Measurements from ENCODE around the gene KLC1.

KLC1 gene

DNA sequence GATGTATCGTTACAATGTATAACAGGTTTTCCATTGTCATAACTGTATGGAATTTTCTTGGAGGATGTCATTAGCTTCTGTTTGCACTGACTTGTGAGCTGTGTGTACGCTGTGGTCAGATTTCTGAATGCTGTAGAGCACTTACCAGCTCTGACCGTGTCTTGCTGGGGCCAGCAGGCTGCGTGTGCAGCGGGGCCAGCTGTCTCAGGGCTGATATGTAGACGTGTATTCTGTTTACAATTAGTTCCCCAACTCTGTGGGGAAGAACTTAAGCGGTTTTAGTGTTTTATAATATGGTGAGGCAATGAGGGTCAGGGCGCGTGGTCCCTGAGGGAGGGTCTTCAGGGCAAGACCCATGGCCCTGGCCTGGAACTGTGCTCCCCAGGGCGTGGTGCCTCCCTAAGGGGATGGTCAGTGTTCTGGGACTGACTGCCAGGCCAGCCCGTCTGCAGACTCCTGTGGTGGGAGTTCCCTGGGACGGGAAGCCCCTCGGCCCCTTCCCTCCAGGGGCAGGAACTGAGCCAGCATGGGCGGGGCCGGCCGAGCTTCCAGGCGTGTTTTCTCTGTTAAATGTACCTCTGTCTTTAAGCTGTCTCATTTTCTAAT, 67.6 kb downstream of the KLC1 start:
- H3K4me1 Mint-ChIP-seq = peaks cover 8% of the 10 kb centered on the region
- H3K4me3 Mint-ChIP-seq = no peak overlapping the region
- peak overlapping the region; percentile 33 for H3K27ac Mint-ChIP-seq
- H3K36me3 Mint-ChIP-seq = peaks cover 13% of the 10 kb centered on the region
- DNase-seq = no peak
- CTCF ChIA-PET = no interaction called here
- H3K9me3 Mint-ChIP-seq = no peaks in the 10 kb centered on the region
- H3K27me3 Mint-ChIP-seq = no peaks in the 10 kb centered on the region

DNA sequence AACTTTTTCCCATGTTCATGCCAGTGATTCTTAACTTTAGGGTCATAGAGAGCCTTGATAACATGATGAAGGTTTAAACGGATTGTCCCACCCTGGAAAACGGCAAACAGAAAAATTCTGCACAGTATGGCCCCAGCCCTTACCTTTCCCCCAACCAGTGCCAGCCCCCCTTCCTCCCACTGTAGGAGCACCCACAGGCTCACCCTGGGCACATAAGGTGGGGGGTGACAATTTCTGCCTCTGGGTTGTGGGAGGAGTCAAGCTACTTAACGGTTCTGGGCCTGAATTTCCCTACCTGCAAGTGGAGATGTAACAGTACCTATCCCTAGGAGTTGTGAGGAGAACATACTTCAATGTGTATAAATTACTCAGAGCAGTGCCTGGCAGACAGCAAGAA, 68.2 kb downstream of the KLC1 start:
- H3K4me3 Mint-ChIP-seq = no peak overlapping the region
- no peaks in the 10 kb centered on the region for H3K27me3 Mint-ChIP-seq
- DNase-seq = no peak
- H3K27ac Mint-ChIP-seq = peak overlapping the region; percentile 33
- CTCF ChIA-PET = no interaction called here
- H3K9me3 Mint-ChIP-seq = no peaks in the 10 kb centered on the region
- peaks cover 8% of the 10 kb centered on the region for H3K4me1 Mint-ChIP-seq
- peaks cover 16% of the 10 kb centered on the region for H3K36me3 Mint-ChIP-seq

DNA sequence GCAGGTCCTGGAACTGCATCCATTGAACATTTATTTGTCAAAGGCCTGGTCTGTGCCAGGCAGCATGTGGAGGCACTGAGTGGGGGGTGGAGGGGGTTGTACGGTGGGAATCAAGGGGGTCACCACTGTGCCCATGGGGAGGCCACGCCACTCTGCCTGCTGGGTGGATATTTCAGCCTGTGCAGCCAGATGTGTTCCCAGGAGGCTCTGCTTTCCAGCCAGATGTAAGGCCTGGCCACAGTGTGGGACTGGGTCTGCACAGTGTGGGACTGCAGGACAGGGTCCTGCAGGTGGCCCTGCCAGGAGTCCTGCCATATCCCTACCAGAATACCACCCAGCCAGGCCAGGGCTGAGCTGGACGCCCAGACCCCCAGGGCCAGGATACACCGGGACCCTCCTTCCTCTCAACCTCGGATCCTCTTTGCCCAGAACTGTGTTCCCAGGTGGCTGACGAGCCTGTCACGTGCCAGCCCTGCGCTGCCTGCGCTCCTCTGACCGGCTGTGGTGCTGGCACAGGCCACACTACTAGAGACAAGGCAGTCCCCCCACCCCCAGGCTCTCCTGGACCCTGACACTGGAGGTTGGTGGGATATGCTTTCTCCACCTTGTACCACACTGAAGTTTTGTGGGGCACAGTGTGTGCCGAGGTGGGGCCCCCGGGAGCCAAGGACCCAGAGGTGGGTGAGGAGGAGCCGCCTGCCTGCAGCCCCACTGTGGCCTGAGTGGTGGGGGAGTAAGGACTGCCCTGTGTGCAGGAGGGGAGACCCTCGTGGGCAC, 68.8 kb downstream of the KLC1 start:
- no peak overlapping the region for H3K4me3 Mint-ChIP-seq
- no peaks in the 10 kb centered on the region for H3K9me3 Mint-ChIP-seq
- H3K27ac Mint-ChIP-seq = no peak overlapping the region
- no peaks in the 10 kb centered on the region for H3K27me3 Mint-ChIP-seq
- peaks cover 18% of the 10 kb centered on the region for H3K36me3 Mint-ChIP-seq
- CTCF ChIA-PET = interaction anchor here (0.6 kb wide), 1 partner anchor 123 kb away, joined by 3 read pairs; no protein-coding TSS in a partner anchor
- peaks cover 8% of the 10 kb centered on the region for H3K4me1 Mint-ChIP-seq
- no peak for DNase-seq

DNA sequence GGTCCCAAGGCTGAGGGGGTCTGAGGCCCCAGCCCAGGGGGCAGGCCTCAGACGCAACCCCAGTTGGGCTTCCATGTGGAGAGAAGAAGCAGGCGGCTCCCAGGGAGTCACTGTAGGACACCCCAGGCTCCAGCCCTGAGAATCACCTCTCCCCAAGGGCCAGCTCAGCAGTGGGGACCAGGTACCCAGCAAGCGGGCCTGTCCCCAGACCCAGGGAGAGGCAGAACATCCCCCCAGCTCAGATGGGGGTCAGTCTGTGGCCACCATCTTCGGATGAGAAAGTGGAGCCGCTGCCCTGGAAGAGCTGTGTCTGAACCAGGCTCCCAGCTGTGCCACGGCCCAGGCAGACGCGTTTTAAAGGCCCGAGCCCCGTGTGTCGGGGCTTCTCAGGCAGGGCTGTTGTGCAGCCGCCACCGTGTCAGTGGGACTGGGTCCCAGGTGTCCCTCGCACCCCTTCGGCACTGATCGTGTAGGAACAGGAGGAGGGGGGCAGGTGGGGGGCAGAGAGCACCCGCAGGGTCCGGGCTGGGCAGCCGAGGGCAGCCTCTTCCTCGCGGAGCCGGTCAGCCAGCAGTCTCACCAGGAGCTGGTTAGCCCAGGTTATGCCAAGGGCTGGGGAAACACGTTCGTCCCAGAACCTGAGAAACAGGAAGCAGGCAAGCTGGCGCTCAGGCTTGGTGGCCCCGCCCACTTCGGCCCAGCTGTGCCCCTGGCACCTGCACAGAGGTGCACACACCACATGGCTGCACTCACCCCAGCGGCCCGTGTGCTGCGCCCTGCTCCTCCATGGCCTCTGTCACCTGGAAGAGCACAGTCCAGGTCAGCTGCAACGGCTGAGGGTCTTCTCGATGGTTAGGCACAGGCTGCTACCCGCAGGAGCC, 69.6 kb downstream of the KLC1 start:
- CTCF ChIA-PET = interaction anchor here (0.6 kb wide), 1 partner anchor 124 kb away, joined by 3 read pairs; no protein-coding TSS in a partner anchor
- Mint-ChIP-seq H3K27ac (no peak overlapping the region), H3K4me3 (no peak overlapping the region)

DNA sequence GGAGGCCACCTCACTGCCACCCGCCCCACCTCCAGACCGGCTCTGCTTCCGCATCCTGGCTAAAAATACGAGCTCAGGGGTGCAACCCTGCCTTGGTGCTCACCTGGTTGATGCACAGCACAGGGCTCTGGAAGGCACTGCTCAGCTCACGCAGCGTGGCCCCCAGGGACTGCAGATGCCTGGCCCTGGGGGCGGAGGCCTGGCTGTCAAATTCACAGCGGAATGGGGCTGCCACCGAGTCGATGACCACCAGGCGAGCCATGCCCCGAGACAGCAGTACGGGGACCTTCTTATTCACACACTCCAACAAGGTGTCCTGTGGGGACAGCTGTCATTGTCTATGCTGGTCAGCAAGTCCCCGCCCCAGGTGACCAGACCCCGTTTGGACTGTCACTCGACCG, 70.2 kb downstream of the KLC1 start:
- CTCF ChIA-PET = no interaction called here
- Mint-ChIP-seq H3K27me3 (no peaks in the 10 kb centered on the region), H3K4me1 (peaks cover 8% of the 10 kb centered on the region), H3K36me3 (peaks cover 22% of the 10 kb centered on the region), H3K4me3 (no peak overlapping the region), H3K9me3 (no peaks in the 10 kb centered on the region), H3K27ac (no peak overlapping the region)
- DNase-seq = no peak

More for the DNA sequence above, 69.6 kb downstream of the KLC1 start:
- Mint-ChIP-seq H3K27me3 (no peaks in the 10 kb centered on the region), H3K4me1 (peaks cover 8% of the 10 kb centered on the region), H3K36me3 (peaks cover 23% of the 10 kb centered on the region), H3K9me3 (no peaks in the 10 kb centered on the region)
- DNase-seq = no peak

DNA sequence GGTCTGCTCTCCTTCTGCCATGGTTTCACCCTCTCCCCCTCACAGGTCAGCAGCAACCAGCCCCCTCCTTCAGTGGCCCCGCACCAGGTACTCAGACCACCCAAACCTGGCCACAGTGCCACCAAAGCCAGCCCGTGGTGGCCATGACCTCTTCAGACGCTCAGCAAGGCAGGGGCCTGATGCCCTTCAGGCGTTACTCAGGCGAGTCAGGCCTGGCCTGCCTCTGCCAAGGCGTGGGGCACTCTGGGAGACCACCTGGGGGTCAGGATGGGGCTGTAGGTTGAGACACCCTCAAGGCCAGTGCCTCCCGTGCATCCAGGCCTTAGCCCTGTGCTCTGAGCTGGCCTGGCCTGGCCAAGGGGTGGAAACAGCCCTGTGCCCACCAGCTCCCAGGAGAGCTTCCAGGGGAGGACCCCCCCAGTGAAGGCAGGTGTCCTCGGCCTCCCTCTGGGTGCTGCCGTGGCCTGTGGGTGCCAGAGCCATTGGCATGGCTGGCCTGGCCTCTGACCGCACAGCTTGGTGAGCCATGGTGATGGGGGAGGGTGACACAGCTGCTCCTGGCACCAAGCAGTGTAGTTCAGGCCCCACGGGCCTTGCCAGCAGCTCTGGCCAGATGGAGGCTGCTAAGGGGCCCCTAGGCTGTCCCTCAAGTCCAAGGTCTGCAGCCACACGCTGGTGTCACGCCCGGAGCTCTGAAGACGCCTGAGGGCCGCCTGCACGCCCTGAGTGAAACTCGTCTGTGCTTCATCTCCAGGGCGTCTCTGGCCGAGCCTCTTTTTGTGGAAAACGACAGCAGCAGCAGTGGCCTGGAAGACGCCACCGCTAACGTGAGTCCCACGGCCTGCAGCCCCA, 71.1 kb downstream of the KLC1 start:
- peaks cover 22% of the 10 kb centered on the region for H3K36me3 Mint-ChIP-seq
- H3K4me1 Mint-ChIP-seq = peaks cover 8% of the 10 kb centered on the region
- no peak overlapping the region for H3K4me3 Mint-ChIP-seq
- no peaks in the 10 kb centered on the region for H3K27me3 Mint-ChIP-seq
- CTCF ChIA-PET = no interaction called here
- DNase-seq = no peak
- H3K9me3 Mint-ChIP-seq = no peaks in the 10 kb centered on the region
- H3K27ac Mint-ChIP-seq = peak overlapping the region; percentile 16

DNA sequence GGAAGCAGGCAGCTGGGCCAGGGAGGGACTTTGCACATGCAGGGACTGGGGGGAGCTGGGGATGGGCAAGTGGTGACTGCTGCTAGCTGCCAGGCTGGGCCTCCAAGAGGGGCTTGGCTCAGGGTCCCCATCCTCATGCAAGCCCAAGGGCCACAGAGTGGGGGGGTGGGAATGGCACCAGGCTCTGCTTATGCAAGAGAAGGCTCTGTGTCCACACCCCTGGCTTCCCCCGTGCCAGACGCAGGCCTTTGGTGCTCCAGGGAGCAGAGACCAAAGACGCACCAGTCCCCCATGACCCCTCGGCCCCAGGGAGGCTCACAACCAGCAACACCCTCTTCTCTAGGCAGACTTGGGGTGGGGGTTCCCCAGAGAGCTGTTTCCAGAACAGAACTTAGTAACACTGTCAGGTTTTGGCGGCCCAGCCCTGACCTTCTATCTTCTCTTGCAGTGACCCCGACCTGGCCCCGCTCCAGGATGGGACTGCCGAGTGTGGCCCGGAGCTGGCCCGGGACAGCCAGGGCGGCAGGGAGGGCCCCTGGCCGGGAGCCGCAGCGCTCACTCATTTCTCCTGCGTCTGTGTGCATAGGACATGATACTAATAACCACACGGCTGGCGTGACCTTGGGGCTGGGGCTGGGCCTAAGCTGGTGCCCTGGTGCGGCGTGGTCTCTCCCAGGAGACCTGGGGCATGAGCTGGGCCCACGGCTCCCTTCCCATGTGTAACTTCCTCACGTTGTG, 71.9 kb downstream of the KLC1 start:
- no peak overlapping the region for H3K27ac Mint-ChIP-seq
- H3K4me1 Mint-ChIP-seq = peaks cover 8% of the 10 kb centered on the region
- no peaks in the 10 kb centered on the region for H3K27me3 Mint-ChIP-seq
- peaks cover 24% of the 10 kb centered on the region for H3K36me3 Mint-ChIP-seq
- H3K4me3 Mint-ChIP-seq = no peak overlapping the region
- CTCF ChIA-PET = no interaction called here
- H3K9me3 Mint-ChIP-seq = no peaks in the 10 kb centered on the region
- no peak for DNase-seq

DNA sequence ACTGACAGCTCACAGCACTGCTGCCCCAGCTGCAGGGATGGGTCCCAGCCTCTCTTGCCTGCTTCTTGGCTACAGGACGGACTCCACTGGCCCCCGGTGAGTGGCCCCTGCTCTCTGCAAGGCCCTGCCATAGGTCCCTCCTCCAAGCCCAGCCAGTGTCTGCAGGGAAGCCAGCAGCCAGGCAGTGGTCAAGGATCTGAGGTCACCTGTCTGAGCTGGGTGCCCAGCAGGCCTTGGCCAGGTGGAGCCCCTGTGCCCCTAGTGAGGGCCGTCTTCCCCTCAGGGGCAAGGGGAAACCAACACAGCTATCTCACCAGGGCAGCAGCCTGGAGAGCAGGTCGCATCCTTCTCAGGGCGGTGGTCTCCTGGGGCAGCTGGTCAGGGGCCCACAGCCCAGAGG, 73.1 kb downstream of the KLC1 start:
- peaks cover 4% of the 10 kb centered on the region for H3K4me1 Mint-ChIP-seq
- no peak for DNase-seq

DNA sequence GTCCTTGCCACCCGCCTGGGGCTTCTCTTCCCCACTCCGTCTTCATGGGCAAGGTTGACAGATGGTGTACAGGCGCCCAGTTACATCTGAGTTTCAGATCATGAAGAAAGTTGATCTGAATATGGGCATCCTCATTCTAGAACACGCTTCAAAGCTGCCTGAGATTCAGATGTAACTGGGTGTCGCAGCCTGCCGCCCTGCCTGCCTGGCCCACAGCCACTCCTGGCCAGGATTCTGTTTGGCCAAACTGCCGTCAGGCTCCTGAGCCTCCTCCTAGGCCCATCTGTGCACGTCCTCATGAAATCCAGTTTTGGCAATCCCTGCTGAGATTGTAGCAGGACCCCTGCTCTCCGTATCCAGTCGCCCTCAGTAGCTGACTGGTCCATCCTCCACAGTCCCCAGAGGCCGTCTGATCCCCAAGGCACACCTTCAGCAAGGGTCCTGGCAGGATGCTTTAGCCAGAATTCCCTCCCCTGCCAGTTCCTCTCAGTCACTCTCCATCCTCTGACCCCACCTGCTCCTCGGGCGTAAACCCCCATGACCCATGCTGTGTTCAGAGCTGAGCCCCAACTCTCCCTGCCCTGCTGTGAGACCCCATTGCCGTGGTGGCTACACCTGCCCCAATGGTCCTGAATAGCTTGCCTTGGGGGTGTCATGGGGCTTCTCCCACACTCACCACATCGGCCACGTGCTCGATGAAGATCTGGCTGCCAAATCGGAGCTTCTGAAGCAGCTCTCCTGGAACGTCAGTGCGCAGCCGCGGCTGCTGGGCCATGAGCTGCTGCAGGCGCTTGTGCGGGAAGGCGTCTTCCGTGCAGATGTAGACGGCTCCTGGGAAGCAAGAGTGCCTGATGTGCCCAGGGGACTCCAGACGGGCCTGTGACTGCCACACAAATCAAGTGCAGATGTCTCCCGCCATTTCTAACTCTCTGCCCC, 73.8 kb downstream of the KLC1 start:
- Mint-ChIP-seq H3K4me3 (no peak overlapping the region), H3K4me1 (no peaks in the 10 kb centered on the region), H3K27ac (no peak overlapping the region), H3K9me3 (no peaks in the 10 kb centered on the region), H3K36me3 (peaks cover 17% of the 10 kb centered on the region), H3K27me3 (no peaks in the 10 kb centered on the region)
- CTCF ChIA-PET = interaction anchor here (0.6 kb wide), 1 partner anchor 25 kb away, joined by 3 read pairs; no protein-coding TSS in a partner anchor
- DNase-seq = no peak

More for the DNA sequence above, 73.1 kb downstream of the KLC1 start:
- Mint-ChIP-seq H3K36me3 (peaks cover 20% of the 10 kb centered on the region), H3K27me3 (no peaks in the 10 kb centered on the region), H3K27ac (peak overlapping the region; percentile 35), H3K9me3 (no peaks in the 10 kb centered on the region), H3K4me3 (no peak overlapping the region)
- CTCF ChIA-PET = no interaction called here

DNA sequence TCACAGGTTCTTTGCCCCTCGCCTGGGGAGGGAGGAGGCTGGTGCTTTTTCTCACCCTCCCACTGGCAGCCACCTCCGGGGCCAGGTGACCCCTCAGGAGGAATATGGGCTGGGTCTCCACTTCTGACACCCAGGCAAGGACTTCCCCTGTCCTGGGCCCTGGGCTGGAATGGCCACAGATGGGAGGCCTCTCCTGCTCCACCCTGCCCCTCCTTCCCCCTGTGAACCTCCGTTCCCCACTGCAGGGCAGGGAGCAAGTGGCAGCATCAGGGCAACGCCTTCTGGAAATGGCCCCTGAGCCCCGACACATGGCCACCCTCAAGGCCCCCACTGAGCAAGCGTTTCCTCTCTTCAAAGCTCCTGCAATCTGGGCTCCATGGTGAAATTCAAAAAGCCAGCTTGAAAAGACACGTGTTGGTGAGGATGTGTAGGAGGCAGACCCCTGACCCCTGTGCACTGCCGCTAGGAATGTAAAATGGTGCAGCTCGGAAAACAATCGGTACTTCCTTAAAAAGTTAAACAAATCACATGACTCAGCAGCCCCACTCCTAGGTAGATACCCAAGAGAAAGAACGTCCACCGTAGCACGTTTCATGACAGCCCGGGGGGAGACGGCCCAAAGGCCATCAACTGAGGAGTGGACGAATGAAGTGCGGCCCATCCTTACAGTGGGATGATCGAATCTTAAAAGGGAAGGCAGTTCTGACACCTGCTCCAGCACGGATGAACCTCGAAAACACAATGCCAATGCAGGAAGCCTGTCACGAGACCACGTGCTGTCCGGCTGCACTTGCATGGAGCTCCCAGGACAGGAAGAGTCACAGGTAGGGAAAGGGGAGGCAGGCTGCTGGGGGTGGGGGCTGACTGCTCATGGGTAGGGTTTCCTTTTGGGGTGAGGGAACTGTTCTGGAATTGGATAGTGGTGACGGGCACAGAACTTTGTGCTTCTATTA, 74.7 kb downstream of the KLC1 start:
- H3K27ac Mint-ChIP-seq = no peak overlapping the region
- no peak for DNase-seq
- H3K27me3 Mint-ChIP-seq = no peaks in the 10 kb centered on the region
- no peaks in the 10 kb centered on the region for H3K4me1 Mint-ChIP-seq
- H3K9me3 Mint-ChIP-seq = no peaks in the 10 kb centered on the region
- H3K36me3 Mint-ChIP-seq = peaks cover 24% of the 10 kb centered on the region
- H3K4me3 Mint-ChIP-seq = no peak overlapping the region
- CTCF ChIA-PET = no interaction called here

DNA sequence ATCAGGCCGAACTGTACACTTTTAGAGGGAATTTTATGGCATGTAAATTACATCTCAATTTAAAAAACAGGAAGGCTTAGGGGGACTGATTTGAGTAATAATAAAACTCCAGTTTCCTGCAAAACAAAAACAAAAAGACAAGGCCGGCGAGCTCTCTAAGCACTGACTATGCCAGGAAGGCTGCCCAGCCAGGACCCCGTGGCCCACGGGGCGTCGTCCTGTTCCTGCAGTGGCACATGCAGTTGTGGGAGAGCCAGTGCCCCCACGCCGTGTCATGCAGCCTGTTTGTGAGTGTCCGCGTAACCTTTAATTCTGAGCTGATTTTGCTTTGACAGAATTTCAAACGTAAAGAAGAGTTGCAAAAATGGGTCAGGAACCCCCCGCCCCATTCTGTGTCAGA, 75.7 kb downstream of the KLC1 start:
- H3K4me3 Mint-ChIP-seq = no peak overlapping the region
- no peak overlapping the region for H3K27ac Mint-ChIP-seq
- CTCF ChIA-PET = no interaction called here
- DNase-seq = no peak
- H3K9me3 Mint-ChIP-seq = no peaks in the 10 kb centered on the region
- no peaks in the 10 kb centered on the region for H3K4me1 Mint-ChIP-seq
- peaks cover 29% of the 10 kb centered on the region for H3K36me3 Mint-ChIP-seq
- no peaks in the 10 kb centered on the region for H3K27me3 Mint-ChIP-seq

DNA sequence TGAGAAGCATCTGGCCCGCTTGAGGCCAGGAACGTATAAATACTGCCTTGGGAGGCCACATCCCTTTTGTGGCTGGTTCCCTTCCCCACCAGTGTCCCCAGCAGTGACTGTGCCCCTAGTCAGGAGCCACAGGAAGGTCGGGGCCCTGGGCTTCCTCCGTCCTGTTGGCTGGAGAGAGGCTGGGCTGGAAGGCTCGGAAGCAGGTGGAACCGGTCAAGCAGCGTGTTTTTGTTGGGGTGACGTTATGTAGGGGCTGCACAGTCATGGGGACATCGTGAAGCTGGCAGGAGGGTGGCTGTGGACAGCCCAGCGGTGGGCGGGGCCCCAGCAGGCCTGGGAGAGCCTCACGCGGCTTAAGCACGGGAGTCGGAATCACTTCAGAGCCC, 76.1 kb downstream of the KLC1 start:
- CTCF ChIA-PET = no interaction called here
- H3K27me3 Mint-ChIP-seq = no peaks in the 10 kb centered on the region
- H3K9me3 Mint-ChIP-seq = no peaks in the 10 kb centered on the region
- H3K27ac Mint-ChIP-seq = no peak overlapping the region
- DNase-seq = no peak
- H3K36me3 Mint-ChIP-seq = peaks cover 29% of the 10 kb centered on the region
- H3K4me3 Mint-ChIP-seq = no peak overlapping the region
- H3K4me1 Mint-ChIP-seq = no peaks in the 10 kb centered on the region

Data from activated naive CD4-positive, alpha-beta T cell treated with anti-CD3 and anti-CD28 coated beads, Interleukin-2, amount 10 ng/mL, durations not matched to agents 7 days and 5 days (primary cell).